Measurements from ENCODE around the gene TPM3.
"Not testable (repeated sequence)": the region's sequence is repeated elsewhere in the genome, so short reads cannot be mapped to it uniquely, and the experiment has no call there.

The TPM3 gene

GRCh38 chr1:154141240-154141639, 50.7 kb downstream of the TPM3 start:
- H3K4me3 ChIP-seq (ENCODE audit: low read length), result no peak overlapping the region
- no peak overlapping the region for H3K9ac ChIP-seq (ENCODE audit: low read depth, low read length)
- H3K27ac ChIP-seq (ENCODE audit: low read depth, low read length), result no peak overlapping the region
- no peaks in the 10 kb centered on the region for H3K36me3 ChIP-seq (ENCODE audit: insufficient read depth, low read length)
- 86% methylated on average over 3 of the region's 3 CpGs for WGBS
- H3K4me1 ChIP-seq (ENCODE audit: insufficient read depth, low read length), result no peaks in the 10 kb centered on the region
- H3K9me3 ChIP-seq (ENCODE audit: insufficient read depth, low read depth, low read length), result no peaks in the 10 kb centered on the region
- no peaks in the 10 kb centered on the region for H3K27me3 ChIP-seq (ENCODE audit: insufficient read depth, low read length)

DNA sequence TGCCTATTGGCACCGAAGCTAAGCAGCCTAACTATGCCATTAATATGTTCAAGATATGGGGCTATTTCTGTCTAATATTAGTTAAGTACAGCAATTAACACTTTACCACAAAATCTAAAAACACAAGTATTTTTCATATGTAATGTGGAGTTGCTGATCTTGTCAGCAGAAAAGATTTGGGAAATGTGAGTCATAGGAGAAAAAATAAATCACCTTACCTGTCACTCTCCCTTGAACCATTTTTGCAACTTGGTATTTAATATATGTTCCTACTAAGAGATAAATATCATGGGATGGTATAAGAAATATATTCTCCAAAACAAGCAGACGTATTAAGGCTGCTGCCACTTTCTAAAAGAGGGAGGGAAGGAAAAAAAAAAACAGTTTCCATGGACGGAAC, 54.0 kb downstream of the TPM3 start:
- WGBS, result 83% methylated on average over 1 of the region's 3 CpGs
- Histone ChIP-seq H3K9me3 (ENCODE audit: insufficient read depth, low read depth, low read length) (no peaks in the 10 kb centered on the region), H3K9ac (ENCODE audit: low read depth, low read length) (no peak overlapping the region)

DNA sequence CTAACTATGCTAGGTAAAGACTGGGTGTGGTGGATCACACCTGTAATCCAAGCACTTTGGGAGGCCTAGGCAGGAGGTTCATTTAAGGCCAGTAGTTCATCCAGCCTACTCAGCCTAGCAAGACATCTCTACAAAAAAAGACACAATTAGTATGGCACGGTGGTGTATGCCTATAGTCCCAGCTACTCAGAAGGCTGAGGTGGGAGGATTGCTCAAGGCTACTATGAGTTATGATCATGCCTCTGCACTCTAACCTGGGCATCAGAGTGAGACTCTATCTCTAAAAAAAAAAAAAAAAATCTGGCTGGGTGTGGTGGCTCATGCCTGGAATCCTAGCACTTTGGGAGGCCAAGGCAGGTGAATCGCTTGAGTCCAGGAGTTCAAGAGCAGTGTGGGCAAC, 58.6 kb downstream of the TPM3 start:
- no peak overlapping the region for H3K9ac ChIP-seq (ENCODE audit: low read depth, low read length)
- no peaks in the 10 kb centered on the region for H3K36me3 ChIP-seq (ENCODE audit: insufficient read depth, low read length)
- H3K27ac ChIP-seq (ENCODE audit: low read depth, low read length), result no peak overlapping the region
- H3K4me3 ChIP-seq (ENCODE audit: low read length), result no peak overlapping the region
- no peaks in the 10 kb centered on the region for H3K4me1 ChIP-seq (ENCODE audit: insufficient read depth, low read length)
- WGBS, result 96% methylated on average over 2 of the region's 2 CpGs
- H3K9me3 ChIP-seq (ENCODE audit: insufficient read depth, low read depth, low read length), result no peaks in the 10 kb centered on the region
- H3K27me3 ChIP-seq (ENCODE audit: insufficient read depth, low read length), result no peaks in the 10 kb centered on the region

More for the DNA sequence above, 54.0 kb downstream of the TPM3 start:
- Histone ChIP-seq H3K27me3 (ENCODE audit: insufficient read depth, low read length) (no peaks in the 10 kb centered on the region), H3K36me3 (ENCODE audit: insufficient read depth, low read length) (no peaks in the 10 kb centered on the region), H3K27ac (ENCODE audit: low read depth, low read length) (no peak overlapping the region), H3K4me3 (ENCODE audit: low read length) (no peak overlapping the region), H3K4me1 (ENCODE audit: insufficient read depth, low read length) (no peaks in the 10 kb centered on the region)

DNA sequence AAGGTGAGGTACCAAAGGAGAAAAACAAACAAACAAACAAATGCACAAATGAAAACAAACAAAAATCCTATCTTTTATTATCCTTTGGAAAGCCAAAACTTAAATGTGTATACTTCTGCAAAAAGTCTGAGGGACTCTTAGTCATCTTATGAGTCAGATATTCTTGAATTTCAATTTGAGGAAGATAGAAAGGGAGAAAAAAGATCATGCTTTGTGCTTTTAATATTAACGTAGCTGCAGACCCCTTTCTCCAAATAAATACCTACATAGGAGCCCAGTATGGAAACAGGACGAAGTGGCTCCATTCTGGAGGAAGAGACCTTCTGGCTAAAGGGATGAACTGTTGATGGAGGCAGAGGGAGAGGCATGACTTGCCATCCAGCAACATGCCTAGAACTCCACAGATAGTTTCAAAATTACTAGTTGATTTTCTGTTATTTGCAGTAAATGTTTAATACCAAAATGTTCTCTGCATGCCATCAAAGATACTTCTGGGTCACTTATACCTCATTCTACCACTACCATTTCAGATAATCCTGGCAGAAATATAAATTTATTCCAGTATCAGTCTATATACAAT, 62.4 kb downstream of the TPM3 start:
- no peak overlapping the region for H3K4me3 ChIP-seq (ENCODE audit: low read length)
- H3K9ac ChIP-seq (ENCODE audit: low read depth, low read length), result no peak overlapping the region
- H3K4me1 ChIP-seq (ENCODE audit: insufficient read depth, low read length), result no peaks in the 10 kb centered on the region
- H3K9me3 ChIP-seq (ENCODE audit: insufficient read depth, low read depth, low read length), result no peaks in the 10 kb centered on the region
- H3K27me3 ChIP-seq (ENCODE audit: insufficient read depth, low read length), result no peaks in the 10 kb centered on the region
- WGBS, result 100% methylated on average over 1 of the region's 2 CpGs
- no peaks in the 10 kb centered on the region for H3K36me3 ChIP-seq (ENCODE audit: insufficient read depth, low read length)
- H3K27ac ChIP-seq (ENCODE audit: low read depth, low read length), result no peak overlapping the region

- 95% methylated on average over 11 of the region's 11 CpGs for WGBS
- not testable (repeated sequence) for H3K9me3 ChIP-seq (ENCODE audit: insufficient read depth, low read depth, low read length); H3K9ac ChIP-seq (ENCODE audit: low read depth, low read length)
Measured at GRCh38 chr1:154123205-154123604, 68.7 kb downstream of the TPM3 start.

DNA sequence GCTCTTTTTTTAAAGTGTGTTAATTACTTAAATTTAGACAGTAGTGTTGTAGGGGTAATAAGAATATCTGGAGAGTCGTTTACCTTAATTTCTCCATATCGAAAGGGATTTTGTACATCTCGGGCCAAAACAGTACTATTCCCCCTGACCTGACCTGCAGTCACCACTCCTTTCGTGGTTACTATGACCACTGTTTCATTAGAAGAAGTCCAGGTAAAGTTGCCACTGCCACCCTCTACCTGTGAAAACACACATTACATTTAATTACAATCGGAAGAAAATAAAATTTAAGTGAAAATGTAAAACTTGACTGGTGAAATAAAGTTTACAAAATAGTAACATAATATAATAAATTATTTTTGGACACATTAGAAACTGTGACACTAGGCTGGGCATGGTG, 74.3 kb downstream of the TPM3 start:
- Histone ChIP-seq H3K4me3 (ENCODE audit: low read length) (no peak overlapping the region), H3K36me3 (ENCODE audit: insufficient read depth, low read length) (no peaks in the 10 kb centered on the region), H3K27me3 (ENCODE audit: insufficient read depth, low read length) (no peaks in the 10 kb centered on the region), H3K9me3 (ENCODE audit: insufficient read depth, low read depth, low read length) (no peaks in the 10 kb centered on the region), H3K9ac (ENCODE audit: low read depth, low read length) (no peak overlapping the region), H3K4me1 (ENCODE audit: insufficient read depth, low read length) (no peaks in the 10 kb centered on the region), H3K27ac (ENCODE audit: low read depth, low read length) (no peak overlapping the region)
- WGBS, result 88% methylated on average over 4 of the region's 5 CpGs

More at GRCh38 chr1:154123205-154123604, 68.7 kb downstream of the TPM3 start:
- not testable (repeated sequence) for H3K4me1 ChIP-seq (ENCODE audit: insufficient read depth, low read length); H3K27me3 ChIP-seq (ENCODE audit: insufficient read depth, low read length); H3K27ac ChIP-seq (ENCODE audit: low read depth, low read length); H3K4me3 ChIP-seq (ENCODE audit: low read length); H3K36me3 ChIP-seq (ENCODE audit: insufficient read depth, low read length)

DNA sequence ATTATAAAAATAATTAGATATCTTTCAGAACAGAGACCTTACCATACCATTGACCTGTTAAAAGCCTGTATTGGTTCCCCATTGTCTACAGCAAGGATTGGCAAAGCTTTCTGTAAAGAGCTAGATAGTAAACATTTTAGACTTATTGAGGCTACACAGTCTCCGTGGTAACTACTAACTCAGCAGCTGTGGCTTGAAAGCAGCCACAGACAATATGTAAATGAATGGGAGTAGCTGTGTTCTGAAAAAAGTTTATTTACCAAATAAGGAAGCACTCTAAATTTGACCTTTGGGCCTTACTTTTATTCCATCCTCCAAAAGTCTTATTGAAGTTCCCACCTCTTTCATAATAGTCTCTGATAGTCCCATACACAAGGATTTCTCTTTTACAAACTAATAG, 76.7 kb downstream of the TPM3 start:
- Histone ChIP-seq H3K27ac (ENCODE audit: low read depth, low read length) (no peak overlapping the region), H3K36me3 (ENCODE audit: insufficient read depth, low read length) (no peaks in the 10 kb centered on the region), H3K9ac (ENCODE audit: low read depth, low read length) (no peak overlapping the region), H3K4me1 (ENCODE audit: insufficient read depth, low read length) (no peaks in the 10 kb centered on the region), H3K4me3 (ENCODE audit: low read length) (no peak overlapping the region), H3K27me3 (ENCODE audit: insufficient read depth, low read length) (no peaks in the 10 kb centered on the region), H3K9me3 (ENCODE audit: insufficient read depth, low read depth, low read length) (no peaks in the 10 kb centered on the region)
- WGBS, result 56% methylated on average over 1 of the region's 1 CpG
